IMR-90 (cell line): ENCODE data around the gene DGKG. TPM values are rescaled to one million over a fixed set of nuclear protein-coding genes. Genes with fewer than 3 reads are reported as not detected.

Experiments used
- ATAC-seq: fragments of 200-7000 bp; cut with Tn5 transposase; 2 replicates; pipeline ENCODE4 v1.9.1; 2020; ENCODE audit warnings: low read depth, mild to moderate bottlenecking, moderate library complexity
- BruUV-seq: library from RNA; stranded (reverse); fragments of 400-500 nt; replicated peaks from 2 replicates; lab custom pipeline; 2021; lab: Mats Ljungman, UMichigan
- CTCF ChIA-PET: fragments of 300-600 bp; formaldehyde crosslinking; extraction: SDS; loops from one replicate; lab custom pipeline; 2021; ENCODE audit warnings: antibody characterized with exemption; lab: Yijun Ruan, JAX
- POLR2A ChIA-PET: fragments of 300-600 bp; sonication (Branson Sonifier 250); formaldehyde crosslinking; loops from one replicate; lab custom pipeline; 2022; ENCODE audit warnings: antibody characterized with exemption; ENCODE audit not compliant: unreplicated experiment; lab: Charles Lee
- DNase-seq: peaks from one replicate; pipeline ENCODE4 v3.0.0; 2013
- H2AFZ ChIP-seq: replicated peaks from 2 replicates; pipeline ENCODE3; 2013; ENCODE audit warnings: low read length, mild to moderate bottlenecking; ENCODE audit not compliant: poor library complexity
- H2AK5ac ChIP-seq: 2 replicates; pipeline ENCODE4 v1.6.1; 2013; ENCODE audit warnings: low read depth, low read length, inconsistent platforms
- H2AK9ac ChIP-seq: replicated peaks from 2 replicates; pipeline ENCODE3; 2013; ENCODE audit warnings: mild to moderate bottlenecking, low read depth, low read length, moderate library complexity; ENCODE audit not compliant: poor library complexity
- H2BK120ac ChIP-seq: 2 replicates; pipeline ENCODE4 v1.6.1; 2013; ENCODE audit warnings: low read depth, low read length, inconsistent platforms
- H2BK15ac ChIP-seq: 3 replicates; pipeline ENCODE4 v1.6.1; 2013; ENCODE audit warnings: low read depth, low read length, inconsistent platforms
- H2BK20ac ChIP-seq: 2 replicates; pipeline ENCODE4 v1.6.1; 2013; ENCODE audit warnings: low read depth, mild to moderate bottlenecking, inconsistent platforms, low read length, moderate library complexity
- H2BK5ac ChIP-seq: 2 replicates; pipeline ENCODE4 v1.6.1; 2013; ENCODE audit warnings: mild to moderate bottlenecking, low read depth, low read length, inconsistent platforms; ENCODE audit not compliant: poor library complexity, severe bottlenecking
- H3K14ac ChIP-seq: replicated peaks from 2 replicates; pipeline ENCODE4 v1.6.1; 2013; ENCODE audit warnings: low read depth, low read length, inconsistent platforms
- H3K18ac ChIP-seq: 2 replicates; pipeline ENCODE4 v1.6.1; 2013; ENCODE audit warnings: low read depth, low read length, control low read depth
- H3K23ac ChIP-seq: 2 replicates; pipeline ENCODE4 v1.6.1; 2013; ENCODE audit warnings: low read depth, low read length, inconsistent platforms
- H3K27ac ChIP-seq: 2 replicates; pipeline ENCODE4 v1.5.1; 2013; ENCODE audit warnings: mild to moderate bottlenecking, control low read depth, low read length; ENCODE audit not compliant: insufficient read depth
- H3K27me3 ChIP-seq: 2 replicates; pipeline ENCODE4 v1.6.1; 2013; ENCODE audit warnings: low read length; ENCODE audit not compliant: control insufficient read depth, insufficient read depth
- H3K36me3 ChIP-seq: 2 replicates; pipeline ENCODE4 v1.6.1; 2013; ENCODE audit warnings: low read length, mixed read lengths; ENCODE audit not compliant: control insufficient read depth, insufficient read depth
- H3K4ac ChIP-seq: 2 replicates; pipeline ENCODE4 v1.6.1; 2013; ENCODE audit warnings: low read depth, low read length, inconsistent platforms
- H3K4me1 ChIP-seq: 2 replicates; pipeline ENCODE4 v1.6.1; 2013; ENCODE audit warnings: low read length, mixed read lengths; ENCODE audit not compliant: control insufficient read depth, insufficient read depth
- H3K4me2 ChIP-seq: 2 replicates; pipeline ENCODE4 v1.6.1; 2013; ENCODE audit warnings: low read depth, mild to moderate bottlenecking, control low read depth, low read length, moderate library complexity
- H3K4me3 ChIP-seq: 2 replicates; pipeline ENCODE4 v1.5.1; 2013; ENCODE audit warnings: low read depth, mild to moderate bottlenecking, control low read depth, low read length, moderate library complexity; ENCODE audit not compliant: insufficient read depth
- H3K56ac ChIP-seq: 2 replicates; pipeline ENCODE4 v1.6.1; 2013; ENCODE audit warnings: low read length, inconsistent platforms; ENCODE audit not compliant: insufficient read depth; ENCODE audit errors: extremely low read depth
- H3K79me1 ChIP-seq, 2 experiments: 2 replicates each; pipeline ENCODE4 v1.6.1; 2013; ENCODE audit warnings: low read length in 2 of 2, inconsistent platforms in 1 of 2, low read depth in 1 of 2
- H3K9ac ChIP-seq: 2 replicates; pipeline ENCODE4 v1.6.1; 2013; ENCODE audit warnings: low read depth, low read length, control low read depth
- H3K9me1 ChIP-seq: 2 replicates; pipeline ENCODE4 v1.6.1; 2013; ENCODE audit warnings: low read length, inconsistent platforms; ENCODE audit not compliant: insufficient read depth
- H3K9me3 ChIP-seq: 2 replicates; pipeline ENCODE4 v1.6.1; 2013; ENCODE audit warnings: low read length; ENCODE audit not compliant: control insufficient read depth, insufficient read depth
- H4K20me1 ChIP-seq: 2 replicates; pipeline ENCODE4 v1.6.1; 2013; ENCODE audit warnings: low read length, inconsistent platforms; ENCODE audit not compliant: insufficient read depth
- H4K5ac ChIP-seq: 2 replicates; pipeline ENCODE4 v1.6.1; 2013; ENCODE audit warnings: mild to moderate bottlenecking, low read depth, low read length, control low read depth
- H4K8ac ChIP-seq, 2 experiments: 2 replicates each; pipeline ENCODE4 v1.6.1; 2013; ENCODE audit warnings: low read depth in 2 of 2, low read length in 2 of 2, control low read depth in 1 of 2, inconsistent platforms in 1 of 2
- H4K91ac ChIP-seq: 2 replicates; pipeline ENCODE4 v1.6.1; 2013; ENCODE audit warnings: low read depth, low read length, inconsistent platforms; ENCODE audit not compliant: insufficient read depth
- BHLHE40 ChIP-seq: fragments of 150-350 bp; IDR thresholded peaks from 2 replicates; pipeline ENCODE4 v1.6.1; 2016; ENCODE audit warnings: mild to moderate bottlenecking, low read depth, low read length
- CEBPB ChIP-seq: IDR thresholded peaks from 2 replicates; pipeline ENCODE4 v1.6.1; 2012; ENCODE audit warnings: low read depth, low read length, improper control_type of control experiment
- CHD1 ChIP-seq: IDR thresholded peaks from 2 replicates; pipeline ENCODE4 v1.6.1; 2012; ENCODE audit warnings: low read depth, low read length, improper control_type of control experiment
- CTCF ChIP-seq: conservative IDR thresholded peaks from 2 replicates; pipeline ENCODE4 v1.5.1; 2012; ENCODE audit warnings: mild to moderate bottlenecking, low read depth, low read length, improper control_type of control experiment
- ELK1 ChIP-seq: fragments of 150-350 bp; IDR thresholded peaks from 2 replicates; pipeline ENCODE4 v1.6.1; 2016; ENCODE audit warnings: low read depth, mild to moderate bottlenecking, low read length, moderate library complexity, borderline replicate concordance
- MAFK ChIP-seq: IDR thresholded peaks from 2 replicates; pipeline ENCODE4 v1.6.1; 2012; ENCODE audit warnings: low read depth, low read length, improper control_type of control experiment
- MAZ ChIP-seq: IDR thresholded peaks from 2 replicates; pipeline ENCODE4 v1.6.1; 2012; ENCODE audit warnings: low read depth, mild to moderate bottlenecking, low read length, improper control_type of control experiment, moderate library complexity, borderline replicate concordance
- MXI1 ChIP-seq: IDR thresholded peaks from 2 replicates; pipeline ENCODE4 v1.6.1; 2012; ENCODE audit warnings: low read depth, mild to moderate bottlenecking, low read length, moderate library complexity, borderline replicate concordance
- NFE2L2 ChIP-seq: fragments of 150-350 bp; IDR thresholded peaks from 2 replicates; pipeline ENCODE4 v1.6.1; 2016; ENCODE audit warnings: low read depth, mild to moderate bottlenecking, low read length
- POLR2A ChIP-seq: IDR thresholded peaks from 2 replicates; pipeline ENCODE4 v1.6.1; 2012; ENCODE audit warnings: mild to moderate bottlenecking, low read depth, low read length
- RAD21 ChIP-seq: IDR thresholded peaks from 2 replicates; pipeline ENCODE4 v1.6.1; 2012; ENCODE audit warnings: low read length, improper control_type of control experiment
- RCOR1 ChIP-seq: IDR thresholded peaks from 2 replicates; pipeline ENCODE4 v1.6.1; 2012; ENCODE audit warnings: mild to moderate bottlenecking, low read length, improper control_type of control experiment; ENCODE audit not compliant: insufficient replicate concordance
- RFX5 ChIP-seq: IDR thresholded peaks from 2 replicates; pipeline ENCODE4 v1.8.0; 2012; ENCODE audit warnings: low read depth, mild to moderate bottlenecking, low read length, moderate library complexity
- SMC3 ChIP-seq: fragments of 150-350 bp; IDR thresholded peaks from 2 replicates; pipeline ENCODE4 v1.6.1; 2016; ENCODE audit warnings: low read depth, mild to moderate bottlenecking, antibody characterized with exemption, low read length, moderate library complexity
- WGBS, 2 experiments: methylation state at CpG; one replicate each; pipeline versions ENCODE4 v1.1.5 to v1.1.7; 2013; ENCODE audit warnings: missing lambda C conversion rate in 2 of 2; ENCODE audit not compliant: insufficient read length in 1 of 2; ENCODE audit errors: extremely low coverage in 2 of 2; 5-methylcytosine and 5-hydroxymethylcytosine counted together
- dilution Hi-C: fragments of 300-500 bp; cut with HindIII; formaldehyde crosslinking; loops from one replicate; pipeline ENCODE4 v1.14.3; 2018; ENCODE audit warnings: low sequenced_read_pairs; ENCODE audit not compliant: unreplicated experiment
- in situ Hi-C: fragments of 300-500 bp; cut with MboI; formaldehyde crosslinking; loops from 3 replicates; pipeline ENCODE4 v1.14.3; 2019; ENCODE audit warnings: low sequenced_read_pairs, inconsistent platforms, mixed read lengths
- intact Hi-C: fragments of 100-400 bp; cut with micrococcal nuclease; formaldehyde crosslinking; loops from 2 replicates; pipeline ENCODE4 v1.10.0; 2022
- polyA plus RNA-seq, 3 experiments: library from polyadenylated mRNA; depleted of rRNA; stranded (reverse); fragments of >200 nt; gene quantifications; 2 replicates each; pipeline ENCODE4 v1.2.3, GENCODE V29; 2012; ENCODE audit warnings: low replicate concordance in 1 of 3
- total RNA-seq: library from RNA; depleted of rRNA; stranded (reverse); fragments of >200 nt; gene quantifications from 2 replicates; pipeline ENCODE4 v1.2.3, GENCODE V29; 2012

Gene DGKG
- total and polyA plus RNA-seq, 2 of the 4 experiments (the other 2 are of a cell fraction) = 1.2 to 4.1 TPM

- no peaks in the 10 kb centered on the region for H3K9me3 ChIP-seq
- no peaks in the 10 kb centered on the region for H3K36me3 ChIP-seq
- DNase-seq (no peak), ATAC-seq (no peak)
- H4K8ac ChIP-seq = no peak overlapping the region
- no peak overlapping the region for H3K14ac ChIP-seq
- H3K27ac ChIP-seq = no peak overlapping the region
- H3K18ac ChIP-seq = no peak overlapping the region
- H3K56ac ChIP-seq = no peak overlapping the region
- H4K20me1 ChIP-seq = no peaks in the 10 kb centered on the region
- CTCF ChIA-PET = no interaction called here
- peaks cover 41% of the 10 kb centered on the region for H3K27me3 ChIP-seq
- H2BK120ac ChIP-seq = no peak overlapping the region
- no peak overlapping the region for H3K4ac ChIP-seq
- H2AK5ac ChIP-seq = no peak overlapping the region
- H4K91ac ChIP-seq = no peak overlapping the region
- no peak overlapping the region for H2AK9ac ChIP-seq
- no peak overlapping the region for H4K5ac ChIP-seq
- H2AFZ ChIP-seq = no peak overlapping the region
- no peaks in the 10 kb centered on the region for H3K4me1 ChIP-seq
- no peak overlapping the region for H2BK5ac ChIP-seq
- no peaks in the 10 kb centered on the region for H3K79me1 ChIP-seq
- BruUV-seq = no TSS peak
- no peak overlapping the region for H2BK20ac ChIP-seq
- H3K9ac ChIP-seq = no peak overlapping the region
- TF ChIP-seq CTCF = no peak
- TF ChIP-seq RCOR1 = no peak
- no peak for TF ChIP-seq ELK1
- no peak for TF ChIP-seq MAFK
- no peak for TF ChIP-seq MAZ
- TF ChIP-seq CHD1 = no peak
- no peak for TF ChIP-seq SMC3
- no peak for TF ChIP-seq CEBPB
- no peak for TF ChIP-seq NFE2L2
- TF ChIP-seq RAD21 = no peak
- TF ChIP-seq POLR2A = no peak
- TF ChIP-seq BHLHE40 = no peak
- TF ChIP-seq MXI1 = no peak
- TF ChIP-seq RFX5 = no peak
- H3K4me3 ChIP-seq = no peak overlapping the region
- no CpG with 5 or more reads among the region's 7 CpGs for WGBS, 2 experiments
- dilution Hi-C loops (no loop called here), in situ Hi-C loops (loop anchor here (25.0 kb wide), 1 partner anchor 608 kb away; no protein-coding TSS in a partner anchor), intact Hi-C loops (no loop called here)
- POLR2A ChIA-PET = no interaction called here
- H2BK15ac ChIP-seq = no peak overlapping the region
- no peak overlapping the region for H3K4me2 ChIP-seq
- H3K23ac ChIP-seq = no peak overlapping the region
- no peaks in the 10 kb centered on the region for H3K9me1 ChIP-seq
These were observed 91.3 kb downstream of the DGKG start for GRCh38 chr3:186270701-186271100.
